Measurements from ENCODE around the gene ZNF592.

The ZNF592 gene

DNA sequence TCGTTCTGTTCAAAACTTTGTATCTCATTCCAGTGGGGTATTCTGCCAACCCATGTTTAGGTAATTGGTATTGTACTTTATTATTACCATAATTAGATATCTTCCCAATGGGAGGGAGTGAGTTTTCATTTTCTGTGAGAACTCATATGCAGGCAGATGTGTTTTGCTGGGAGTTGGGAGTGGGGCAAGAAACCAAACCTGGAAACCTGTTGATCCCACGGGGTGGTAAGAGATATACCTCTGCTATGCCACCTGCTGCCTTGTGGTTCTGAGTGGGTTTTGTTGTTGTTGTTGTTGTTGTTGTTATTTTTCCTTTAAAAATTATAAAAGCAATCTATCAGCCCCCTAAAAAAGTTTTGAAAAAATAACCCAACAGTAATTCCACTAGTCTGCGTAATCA is 32.1 kb downstream of the ZNF592 start:
- DNase-seq, result no peak

DNA sequence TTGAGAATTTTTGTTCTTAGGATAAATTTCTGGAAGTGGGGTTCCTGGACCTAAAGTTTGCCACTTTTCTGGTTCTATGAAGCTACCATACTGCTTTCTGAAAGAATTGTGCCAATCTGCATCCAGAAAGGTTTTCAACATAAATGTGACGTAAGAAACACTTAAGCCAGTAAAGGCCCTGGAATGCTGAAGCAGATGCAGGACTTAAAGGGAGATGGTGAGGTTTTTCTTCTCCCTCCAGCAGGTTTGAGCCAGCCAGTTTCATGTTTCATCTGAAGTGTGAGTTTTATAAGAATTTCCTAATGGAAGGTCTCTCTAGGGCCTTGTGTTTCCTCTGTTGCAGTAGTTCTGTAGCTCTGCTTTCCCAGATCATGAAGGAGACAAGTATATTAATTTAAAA is 33.1 kb downstream of the ZNF592 start:
- no peak for DNase-seq

DNA sequence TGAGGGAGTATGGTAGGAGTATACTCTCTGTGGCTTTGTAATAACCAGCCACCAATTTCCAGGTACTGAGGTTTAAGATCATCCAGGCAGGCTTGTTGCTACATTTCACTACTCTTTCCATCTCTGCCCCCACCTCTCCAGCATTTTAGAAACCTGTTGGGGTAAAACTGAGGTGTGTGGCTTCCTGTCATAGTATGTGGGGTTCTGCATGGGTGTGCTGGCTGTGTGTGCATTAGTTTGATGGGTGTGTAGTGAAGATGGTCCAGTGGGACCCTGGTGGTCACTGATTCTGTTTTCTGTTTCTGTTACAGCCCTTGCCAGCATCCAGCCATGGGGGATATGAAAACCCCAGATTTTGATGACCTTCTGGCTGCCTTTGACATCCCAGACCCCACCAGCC is 34.0 kb downstream of the ZNF592 start:
- DNase-seq, result no peak

DNA sequence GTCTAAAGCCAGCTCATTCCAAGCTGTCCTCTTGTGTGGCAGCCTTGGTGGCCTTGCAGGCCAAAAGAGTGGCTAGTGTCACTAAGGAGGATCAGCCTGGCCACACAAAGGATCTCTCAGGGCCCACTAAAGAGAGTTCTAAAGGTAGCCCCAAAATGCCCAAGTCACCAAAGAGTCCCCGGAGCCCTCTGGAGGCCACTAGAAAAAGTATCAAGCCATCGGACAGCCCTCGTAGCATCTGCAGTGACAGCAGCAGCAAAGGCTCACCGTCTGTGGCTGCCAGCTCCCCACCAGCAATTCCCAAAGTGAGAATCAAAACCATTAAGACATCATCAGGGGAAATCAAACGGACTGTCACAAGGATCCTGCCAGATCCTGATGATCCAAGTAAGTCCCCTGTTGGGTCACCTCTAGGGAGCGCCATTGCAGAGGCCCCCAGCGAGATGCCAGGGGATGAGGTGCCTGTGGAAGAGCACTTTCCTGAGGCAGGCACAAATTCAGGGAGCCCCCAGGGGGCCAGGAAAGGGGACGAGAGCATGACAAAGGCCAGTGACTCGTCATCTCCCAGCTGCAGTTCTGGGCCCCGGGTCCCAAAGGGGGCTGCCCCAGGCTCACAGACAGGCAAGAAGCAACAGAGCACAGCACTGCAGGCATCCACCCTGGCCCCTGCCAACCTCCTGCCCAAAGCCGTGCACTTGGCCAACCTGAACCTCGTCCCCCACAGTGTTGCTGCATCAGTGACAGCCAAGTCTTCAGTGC is 35.3 kb downstream of the ZNF592 start:
- DNase-seq, result no peak

DNA sequence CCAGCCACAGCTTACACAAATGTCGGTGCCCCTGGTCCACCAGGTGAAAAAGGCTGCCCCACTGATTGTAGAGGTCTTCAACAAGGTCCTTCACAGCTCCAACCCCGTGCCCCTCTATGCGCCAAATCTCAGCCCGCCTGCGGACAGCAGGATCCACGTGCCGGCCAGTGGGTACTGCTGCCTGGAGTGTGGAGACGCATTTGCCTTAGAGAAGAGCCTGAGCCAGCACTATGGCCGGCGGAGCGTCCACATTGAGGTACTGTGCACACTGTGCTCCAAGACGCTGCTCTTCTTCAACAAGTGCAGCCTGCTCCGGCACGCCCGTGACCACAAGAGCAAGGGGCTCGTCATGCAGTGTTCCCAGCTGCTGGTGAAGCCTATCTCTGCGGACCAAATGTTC is 35.9 kb downstream of the ZNF592 start:
- no peak for DNase-seq

DNA sequence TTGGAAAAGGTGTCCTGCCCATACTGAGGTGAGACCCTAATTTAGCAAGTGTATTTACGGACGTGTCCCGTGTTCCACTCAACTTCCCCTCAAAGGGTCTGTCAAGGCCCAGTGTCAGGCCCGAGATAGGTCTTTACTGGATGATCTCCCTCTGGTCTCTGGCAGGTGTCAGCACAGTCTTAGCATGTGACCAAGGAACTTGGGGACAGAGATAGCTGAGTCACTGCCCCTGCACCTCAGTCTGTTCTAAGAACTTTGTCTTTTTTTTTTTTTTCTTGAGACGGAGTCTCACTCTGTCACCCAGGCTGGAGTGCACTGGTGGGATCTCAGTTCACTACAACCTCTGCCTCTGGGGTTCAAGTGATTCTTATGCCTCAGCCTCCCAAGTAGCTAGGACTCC is 36.7 kb downstream of the ZNF592 start:
- DNase-seq, result no peak

DNA sequence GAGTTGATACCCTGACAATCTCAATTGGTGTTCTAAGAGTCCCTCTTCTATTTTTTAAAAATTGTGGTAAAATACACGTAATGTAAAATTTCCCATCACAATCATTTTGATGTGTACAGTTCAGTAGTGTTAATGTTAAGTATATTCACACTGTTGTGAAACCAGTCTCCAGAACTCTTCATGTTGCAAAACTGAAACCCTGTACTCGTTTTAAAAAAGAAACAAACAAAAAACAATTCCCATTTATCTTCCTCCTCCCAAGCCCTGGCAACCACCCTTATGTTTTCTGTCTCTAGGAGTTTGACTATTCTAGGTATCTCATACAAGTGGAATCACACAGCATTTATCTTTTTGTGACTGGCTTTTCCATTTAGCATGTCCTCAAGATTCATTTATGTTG is 40.1 kb downstream of the ZNF592 start:
- DNase-seq, result no peak

DNA sequence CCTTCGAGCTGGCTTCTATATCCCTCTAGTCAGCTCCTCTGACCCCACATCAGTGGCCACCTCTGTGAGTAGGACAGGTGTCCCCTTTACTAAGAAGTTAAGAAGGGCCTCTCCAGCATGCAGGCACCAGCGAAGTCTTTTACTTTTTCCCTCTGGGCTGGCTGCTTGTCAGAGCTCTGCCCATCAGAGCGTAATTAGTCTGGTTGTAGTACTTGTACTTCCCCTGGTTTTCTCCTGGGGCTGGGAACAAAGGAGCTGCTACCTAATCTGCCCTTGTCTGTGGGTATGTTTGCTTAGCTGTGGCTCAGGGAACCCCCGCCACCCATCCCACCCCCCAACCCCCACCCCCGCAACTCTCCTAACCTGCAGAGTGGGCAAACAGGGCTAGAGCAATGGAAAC is 41.4 kb downstream of the ZNF592 start:
- DNase-seq, result no peak

DNA sequence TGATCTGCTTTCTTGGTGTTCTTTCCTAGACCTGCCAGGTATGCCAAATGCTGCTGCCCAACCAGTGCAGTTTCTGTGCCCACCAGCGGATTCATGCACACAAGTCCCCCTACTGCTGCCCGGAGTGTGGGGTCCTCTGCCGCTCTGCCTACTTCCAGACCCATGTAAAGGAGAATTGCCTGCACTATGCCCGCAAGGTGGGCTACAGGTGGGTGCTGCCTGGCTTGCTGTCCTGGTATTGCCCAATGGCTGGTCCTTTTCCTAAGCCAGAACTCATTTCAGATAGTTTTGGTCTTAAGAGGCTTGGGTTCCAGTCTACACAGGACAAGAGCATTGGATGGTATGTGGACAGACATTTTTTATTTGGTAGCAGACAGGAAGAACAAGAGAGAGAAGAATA is 42.3 kb downstream of the ZNF592 start:
- no peak for DNase-seq

DNA sequence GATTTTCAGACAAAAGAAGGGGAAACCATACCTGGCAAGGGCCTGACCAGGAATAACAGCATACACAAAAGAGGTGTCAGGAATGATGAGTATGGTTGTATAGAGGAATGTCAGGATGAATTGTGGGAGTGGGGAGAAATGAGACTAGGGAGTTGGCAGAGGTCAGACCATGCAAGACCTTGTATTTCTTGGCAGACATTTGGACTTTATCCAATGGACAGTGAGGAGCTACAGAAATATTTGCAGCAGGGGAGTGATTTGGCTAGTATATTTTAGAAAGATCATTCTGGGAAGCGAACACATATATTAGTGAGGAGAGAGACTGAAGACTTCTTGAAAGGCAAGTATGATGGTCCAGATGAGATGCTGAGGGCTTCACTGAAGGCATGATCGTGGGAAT is 43.4 kb downstream of the ZNF592 start:
- no peak for DNase-seq

DNA sequence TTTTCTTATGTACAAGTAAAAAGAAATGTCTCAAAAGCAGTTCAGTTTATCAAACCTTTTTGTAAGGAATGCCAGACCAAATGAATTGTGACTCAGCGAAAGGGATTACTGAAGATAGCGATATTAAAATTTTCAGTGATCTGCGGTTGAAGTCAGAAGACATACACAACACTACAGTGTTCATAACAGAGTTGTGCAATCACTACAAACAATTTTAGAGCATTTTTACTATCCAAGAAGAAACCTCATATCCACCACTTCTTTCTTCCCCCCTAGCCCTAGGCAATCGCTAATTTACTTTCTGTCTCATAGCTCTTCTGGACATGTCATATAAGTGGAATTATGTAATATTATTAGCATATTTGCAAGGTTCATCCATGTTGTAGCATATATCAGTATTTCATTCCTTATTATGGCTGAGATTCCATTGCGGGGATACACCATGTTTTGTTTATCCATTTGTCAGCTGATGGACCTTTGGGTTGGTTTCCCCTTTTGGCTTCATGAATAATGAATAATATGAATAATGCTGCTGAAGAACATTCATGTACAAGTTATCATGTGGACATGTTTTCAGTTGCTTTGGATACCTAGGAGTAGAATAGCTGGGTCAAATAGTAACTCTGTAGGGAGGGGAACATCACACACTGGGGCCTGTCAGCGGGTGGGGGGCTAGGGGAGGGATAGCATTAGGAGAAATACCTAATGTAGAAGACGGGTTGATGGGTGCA is 45.2 kb downstream of the ZNF592 start:
- DNase-seq, result no peak

DNA sequence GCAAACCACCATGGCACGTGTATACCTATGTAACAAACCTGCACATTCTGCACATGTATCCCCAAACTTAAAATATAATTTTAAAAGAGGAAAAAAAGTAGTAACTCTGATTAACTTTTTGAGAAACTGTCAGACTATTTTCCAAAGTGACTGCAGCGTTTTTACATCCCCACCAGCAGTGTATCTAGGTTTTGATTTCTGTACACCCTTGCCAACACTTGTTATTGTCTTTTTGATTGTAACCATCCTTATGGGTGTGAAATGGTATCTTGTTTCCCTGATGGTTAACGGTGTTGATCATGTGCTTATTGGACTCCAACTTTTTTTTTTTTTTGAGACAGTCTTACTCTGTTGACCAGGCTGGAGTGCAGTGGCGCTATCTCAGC is 45.8 kb downstream of the ZNF592 start:
- no peak for DNase-seq

DNA sequence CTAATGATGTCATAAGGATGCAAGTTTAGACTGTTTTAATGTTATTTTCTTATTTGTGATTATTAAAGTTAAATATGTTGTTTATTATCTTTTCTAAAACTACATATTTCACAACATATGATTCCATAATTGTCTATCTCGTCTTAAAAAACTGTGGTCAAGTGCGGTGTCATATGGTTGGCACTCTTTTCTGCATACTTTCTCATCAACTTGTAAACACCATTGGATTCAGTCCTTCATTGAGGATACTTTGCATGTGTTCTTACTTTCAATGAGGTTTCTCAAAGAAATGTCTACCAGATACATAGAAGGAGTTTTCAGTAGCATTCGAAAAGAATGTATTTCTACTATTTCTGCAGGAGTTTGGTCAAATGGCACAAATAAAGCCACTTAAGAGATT is 46.8 kb downstream of the ZNF592 start:
- DNase-seq, result no peak

DNA sequence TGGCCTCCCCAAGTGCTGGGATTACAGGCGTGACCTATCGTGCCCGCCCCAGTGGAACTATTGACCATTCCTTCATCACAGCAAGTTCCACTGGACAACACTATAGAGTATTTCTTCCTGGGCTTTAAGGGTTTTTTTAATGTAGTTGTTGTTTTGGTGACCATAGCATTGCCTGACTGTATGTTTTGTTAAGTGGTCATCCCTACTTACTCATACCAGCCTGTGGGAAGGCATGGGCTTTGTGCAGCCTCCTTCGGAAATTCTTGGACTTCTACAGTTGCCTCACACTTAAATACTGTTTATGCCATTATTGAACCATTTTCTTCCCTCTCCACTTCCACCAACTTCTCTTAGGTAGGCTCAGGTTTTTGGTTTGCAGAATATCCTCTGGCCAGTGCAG is 48.8 kb downstream of the ZNF592 start:
- DNase-seq, result no peak

DNA sequence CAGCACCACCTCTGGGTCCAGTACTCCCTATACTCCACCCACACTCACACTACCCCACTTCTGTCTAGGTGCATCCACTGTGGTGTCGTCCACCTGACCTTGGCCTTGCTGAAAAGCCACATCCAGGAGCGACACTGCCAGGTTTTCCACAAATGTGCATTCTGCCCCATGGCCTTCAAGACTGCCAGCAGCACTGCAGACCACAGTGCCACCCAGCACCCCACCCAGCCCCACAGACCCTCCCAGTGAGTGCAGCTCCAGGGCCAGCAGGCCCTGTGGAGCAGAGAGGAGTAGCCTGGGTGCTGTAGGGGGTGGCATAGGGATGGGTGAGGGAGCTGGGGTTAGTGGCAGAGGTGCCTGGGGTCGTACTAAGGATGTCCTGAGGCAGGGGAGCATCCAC is 49.4 kb downstream of the ZNF592 start:
- no peak for DNase-seq

DNA sequence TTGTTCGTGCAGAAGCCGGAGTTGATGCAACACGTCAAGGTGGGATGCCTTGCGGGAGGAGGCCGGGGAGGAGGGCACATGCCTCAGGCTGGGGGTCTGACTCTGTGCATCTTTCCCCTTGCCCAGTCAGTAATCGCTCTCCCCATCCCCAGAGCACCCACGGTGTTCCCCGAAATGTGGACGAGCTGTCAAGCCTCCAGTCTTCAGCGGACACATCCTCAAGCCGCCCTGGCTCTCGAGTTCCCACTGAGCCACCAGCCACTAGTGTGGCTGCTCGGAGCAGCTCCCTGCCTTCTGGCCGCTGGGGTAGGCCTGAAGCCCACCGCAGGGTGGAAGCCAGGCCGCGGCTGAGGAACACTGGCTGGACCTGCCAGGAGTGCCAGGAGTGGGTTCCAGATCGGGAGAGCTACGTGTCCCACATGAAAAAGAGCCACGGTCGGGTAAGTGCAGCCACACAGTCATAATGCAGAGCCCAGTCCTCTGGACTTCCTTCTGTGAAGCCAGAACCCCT is 50.1 kb downstream of the ZNF592 start:
- DNase-seq, result no peak

DNA sequence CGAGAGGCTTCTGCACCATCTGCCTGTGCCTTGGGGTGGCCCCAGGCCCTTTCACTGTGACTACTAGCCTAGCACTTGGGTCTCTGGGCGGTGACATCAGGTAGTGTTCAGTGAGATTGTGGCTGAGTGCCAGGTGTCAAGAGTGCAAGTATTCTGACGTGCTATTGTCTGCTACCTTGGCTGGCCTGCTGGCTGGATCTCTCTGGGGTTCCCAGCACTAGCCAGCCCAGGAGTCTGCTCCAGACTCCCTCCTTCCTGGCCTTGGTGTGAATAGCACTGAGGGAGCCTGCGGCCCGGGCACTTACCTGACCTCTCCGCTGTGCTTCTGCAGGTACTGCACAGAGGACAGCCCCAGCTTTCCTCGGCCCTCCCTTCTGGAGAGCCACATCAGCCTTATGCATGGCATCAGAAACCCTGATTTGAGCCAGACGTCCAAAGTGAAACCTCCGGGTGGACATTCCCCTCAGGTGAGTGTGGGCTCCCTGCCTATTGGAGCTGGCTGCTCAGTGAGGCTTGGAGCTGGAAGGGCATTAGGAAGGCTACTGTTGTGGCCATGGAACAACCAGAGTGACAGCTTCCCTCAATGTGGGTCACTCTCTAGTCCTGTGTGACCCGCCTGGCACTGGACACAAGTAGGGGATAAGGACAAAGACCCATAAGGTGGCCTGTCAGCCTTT is 51.3 kb downstream of the ZNF592 start:
- no peak for DNase-seq

DNA sequence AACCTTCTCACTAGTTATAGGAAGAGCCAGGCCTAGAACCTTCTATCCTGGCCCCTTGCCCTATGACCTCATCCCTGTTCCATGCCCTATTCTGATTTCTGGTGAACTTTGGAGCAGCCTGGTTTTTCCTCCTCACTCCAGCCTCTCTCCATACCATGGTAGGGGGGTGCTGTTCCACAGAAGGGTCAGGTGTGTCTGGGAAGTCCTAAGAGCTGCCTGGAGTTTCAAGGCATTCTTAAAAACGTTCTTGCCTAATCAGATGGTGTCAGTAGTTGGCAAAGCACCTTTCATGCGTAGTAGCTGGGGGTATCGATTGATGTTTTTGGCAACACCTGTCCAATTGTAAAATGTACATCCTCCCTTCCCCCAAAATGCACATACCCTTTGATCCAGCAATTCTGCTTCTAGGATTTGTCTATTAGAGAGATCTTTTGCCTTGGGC is 52.0 kb downstream of the ZNF592 start:
- DNase-seq, result no peak

DNA sequence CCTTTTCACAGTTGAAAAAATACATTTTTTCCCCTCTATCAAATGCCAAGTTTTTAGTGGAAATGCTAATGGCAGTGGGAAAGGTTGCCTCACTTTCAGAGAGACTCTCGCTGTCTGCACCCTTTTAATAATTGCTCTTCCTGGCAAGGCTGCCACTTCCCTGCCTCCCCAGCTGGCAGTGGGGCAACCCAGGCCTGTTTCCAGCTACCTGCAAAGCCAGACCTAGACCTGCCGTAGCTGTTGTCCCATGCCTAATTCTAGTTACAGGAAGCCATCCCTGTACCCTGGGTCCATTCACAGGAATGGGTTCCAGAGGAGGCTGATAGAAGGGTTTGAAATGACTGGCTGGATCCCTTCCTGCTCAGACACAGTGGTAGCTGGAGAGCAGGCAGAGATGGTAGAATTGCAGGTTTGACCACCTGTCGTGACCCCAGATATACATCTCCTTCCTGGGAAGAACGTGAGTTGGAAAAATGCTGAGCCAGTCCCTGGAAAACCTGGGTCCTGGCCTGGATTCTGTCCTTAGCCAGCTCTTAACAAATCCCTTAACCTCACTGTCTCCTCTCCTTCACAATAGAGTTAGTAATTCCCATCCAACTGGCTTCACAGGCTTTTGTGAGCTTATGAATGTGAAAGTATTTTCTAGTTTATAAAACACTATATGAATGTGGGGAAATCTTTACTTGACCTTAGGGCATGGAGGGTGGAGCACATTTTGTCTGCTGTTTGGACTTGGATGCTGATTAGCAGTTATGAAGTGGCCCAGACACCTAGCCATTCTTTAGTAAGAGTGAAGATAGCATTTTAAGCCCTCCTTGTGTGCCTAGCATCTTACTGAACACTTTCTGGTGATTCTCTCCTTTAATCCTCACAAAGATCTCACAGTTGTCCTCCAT is 55.9 kb downstream of the ZNF592 start:
- DNase-seq, result no peak

DNA sequence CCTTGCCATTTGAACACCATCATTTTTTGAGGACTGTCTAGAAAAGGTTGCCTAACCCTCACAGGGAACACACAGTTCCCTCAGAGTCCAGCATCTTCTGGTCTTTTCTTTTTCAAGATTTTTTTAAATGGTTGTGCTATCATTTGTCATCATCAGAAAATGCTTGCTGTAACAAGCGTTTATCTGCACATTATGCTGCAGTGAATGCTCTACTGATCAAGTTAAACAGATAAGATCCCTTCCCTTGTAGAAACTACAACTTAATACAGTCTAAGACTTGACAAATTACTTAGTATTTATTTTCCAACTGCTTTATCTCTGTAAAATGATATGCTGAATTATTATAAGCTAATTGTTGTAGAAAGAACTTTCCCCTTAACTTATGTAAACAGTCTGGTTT is 56.8 kb downstream of the ZNF592 start:
- DNase-seq, result no peak

DNA sequence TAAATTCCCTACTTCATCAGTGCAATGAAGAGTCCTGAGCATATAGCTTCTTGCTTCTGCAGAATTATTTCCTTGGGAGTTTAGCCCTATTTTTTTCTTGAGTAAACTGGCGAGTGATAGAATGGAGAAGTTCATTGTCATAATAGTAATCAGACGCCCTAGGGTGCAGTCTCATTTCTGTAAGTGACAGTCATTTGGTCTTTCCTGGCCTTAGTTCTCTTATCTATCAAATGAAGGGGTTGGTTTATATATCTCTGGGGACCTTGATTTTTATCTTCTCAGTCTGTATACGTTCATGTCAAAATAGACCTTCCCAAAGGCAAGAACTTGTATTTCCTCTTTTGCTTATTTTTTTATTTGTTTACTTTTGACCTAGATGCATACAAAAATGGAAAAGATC is 58.8 kb downstream of the ZNF592 start:
- DNase-seq, result no peak

DNA sequence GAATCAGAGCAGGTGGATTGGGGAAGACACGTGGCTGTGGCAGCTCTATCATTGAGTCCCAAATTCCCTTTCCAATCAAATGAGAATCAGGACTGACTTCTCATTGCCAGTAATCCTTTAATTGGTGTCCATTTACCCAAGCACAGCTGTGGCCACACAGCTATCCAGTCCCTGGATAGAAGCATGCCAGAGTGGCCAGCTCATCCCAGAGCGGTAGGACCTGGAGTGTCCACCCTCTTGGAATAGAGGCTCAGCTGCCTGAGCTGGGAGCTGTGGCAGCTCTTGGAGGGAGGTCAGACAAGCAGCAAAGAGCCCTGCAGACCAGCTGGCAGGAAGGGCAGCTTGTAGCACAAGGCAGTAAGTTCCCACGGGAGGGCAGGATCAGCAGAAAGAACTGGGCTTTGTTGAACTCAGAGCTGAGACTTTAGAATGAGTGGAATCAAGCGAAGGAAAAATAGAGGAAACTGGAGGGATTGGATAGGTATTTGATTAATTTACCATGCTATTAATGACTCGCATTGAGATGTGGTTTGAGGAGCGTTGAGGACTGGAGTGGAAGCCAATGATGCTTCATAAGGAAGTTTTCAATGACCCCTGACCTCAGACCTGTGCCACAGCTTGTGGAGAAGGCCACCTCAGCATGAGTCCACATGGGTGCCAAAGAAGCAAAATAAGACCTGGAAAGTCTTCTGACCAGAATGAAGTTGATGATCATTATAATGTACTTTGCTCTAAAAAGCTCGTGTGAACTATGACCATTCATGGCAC is 61.9 kb downstream of the ZNF592 start:
- no peak for DNase-seq

Measured in activated CD4-positive, alpha-beta T cell treated with anti-CD3 and anti-CD28 coated beads, Interleukin-2, amount 50 U/mL, for 1 hour (primary cell).